IMR-90 (cell line): ENCODE results near the gene CERT1. TPM values are rescaled to one million over a fixed set of nuclear protein-coding genes. Genes with fewer than 3 reads are reported as not detected.

Experiments used
- ATAC-seq: fragments of 200-7000 bp; cut with Tn5 transposase; 2 replicates; pipeline ENCODE4 v1.9.1; 2020; ENCODE audit warnings: low read depth, mild to moderate bottlenecking, moderate library complexity
- BruUV-seq: library from RNA; stranded (reverse); fragments of 400-500 nt; replicated peaks from 2 replicates; lab custom pipeline; 2021; lab: Mats Ljungman, UMichigan
- CTCF ChIA-PET: fragments of 300-600 bp; formaldehyde crosslinking; extraction: SDS; loops from one replicate; lab custom pipeline; 2021; ENCODE audit warnings: antibody characterized with exemption; lab: Yijun Ruan, JAX
- POLR2A ChIA-PET: fragments of 300-600 bp; sonication (Branson Sonifier 250); formaldehyde crosslinking; loops from one replicate; lab custom pipeline; 2022; ENCODE audit warnings: antibody characterized with exemption; ENCODE audit not compliant: unreplicated experiment; lab: Charles Lee
- DNase-seq: peaks from one replicate; pipeline ENCODE4 v3.0.0; 2013
- H2AFZ ChIP-seq: replicated peaks from 2 replicates; pipeline ENCODE3; 2013; ENCODE audit warnings: low read length, mild to moderate bottlenecking; ENCODE audit not compliant: poor library complexity
- H2AK5ac ChIP-seq: 2 replicates; pipeline ENCODE4 v1.6.1; 2013; ENCODE audit warnings: low read depth, low read length, inconsistent platforms
- H2AK9ac ChIP-seq: replicated peaks from 2 replicates; pipeline ENCODE3; 2013; ENCODE audit warnings: mild to moderate bottlenecking, low read depth, low read length, moderate library complexity; ENCODE audit not compliant: poor library complexity
- H2BK120ac ChIP-seq: 2 replicates; pipeline ENCODE4 v1.6.1; 2013; ENCODE audit warnings: low read depth, low read length, inconsistent platforms
- H2BK15ac ChIP-seq: 3 replicates; pipeline ENCODE4 v1.6.1; 2013; ENCODE audit warnings: low read depth, low read length, inconsistent platforms
- H2BK20ac ChIP-seq: 2 replicates; pipeline ENCODE4 v1.6.1; 2013; ENCODE audit warnings: low read depth, mild to moderate bottlenecking, inconsistent platforms, low read length, moderate library complexity
- H2BK5ac ChIP-seq: 2 replicates; pipeline ENCODE4 v1.6.1; 2013; ENCODE audit warnings: mild to moderate bottlenecking, low read depth, low read length, inconsistent platforms; ENCODE audit not compliant: poor library complexity, severe bottlenecking
- H3K14ac ChIP-seq: replicated peaks from 2 replicates; pipeline ENCODE4 v1.6.1; 2013; ENCODE audit warnings: low read depth, low read length, inconsistent platforms
- H3K18ac ChIP-seq: 2 replicates; pipeline ENCODE4 v1.6.1; 2013; ENCODE audit warnings: low read depth, low read length, control low read depth
- H3K23ac ChIP-seq: 2 replicates; pipeline ENCODE4 v1.6.1; 2013; ENCODE audit warnings: low read depth, low read length, inconsistent platforms
- H3K27ac ChIP-seq: 2 replicates; pipeline ENCODE4 v1.5.1; 2013; ENCODE audit warnings: mild to moderate bottlenecking, control low read depth, low read length; ENCODE audit not compliant: insufficient read depth
- H3K27me3 ChIP-seq: 2 replicates; pipeline ENCODE4 v1.6.1; 2013; ENCODE audit warnings: low read length; ENCODE audit not compliant: control insufficient read depth, insufficient read depth
- H3K36me3 ChIP-seq: 2 replicates; pipeline ENCODE4 v1.6.1; 2013; ENCODE audit warnings: low read length, mixed read lengths; ENCODE audit not compliant: control insufficient read depth, insufficient read depth
- H3K4ac ChIP-seq: 2 replicates; pipeline ENCODE4 v1.6.1; 2013; ENCODE audit warnings: low read depth, low read length, inconsistent platforms
- H3K4me1 ChIP-seq: 2 replicates; pipeline ENCODE4 v1.6.1; 2013; ENCODE audit warnings: low read length, mixed read lengths; ENCODE audit not compliant: control insufficient read depth, insufficient read depth
- H3K4me2 ChIP-seq: 2 replicates; pipeline ENCODE4 v1.6.1; 2013; ENCODE audit warnings: low read depth, mild to moderate bottlenecking, control low read depth, low read length, moderate library complexity
- H3K4me3 ChIP-seq: 2 replicates; pipeline ENCODE4 v1.5.1; 2013; ENCODE audit warnings: low read depth, mild to moderate bottlenecking, control low read depth, low read length, moderate library complexity; ENCODE audit not compliant: insufficient read depth
- H3K56ac ChIP-seq: 2 replicates; pipeline ENCODE4 v1.6.1; 2013; ENCODE audit warnings: low read length, inconsistent platforms; ENCODE audit not compliant: insufficient read depth; ENCODE audit errors: extremely low read depth
- H3K79me1 ChIP-seq, 2 experiments: 2 replicates each; pipeline ENCODE4 v1.6.1; 2013; ENCODE audit warnings: low read length in 2 of 2, inconsistent platforms in 1 of 2, low read depth in 1 of 2
- H3K9ac ChIP-seq: 2 replicates; pipeline ENCODE4 v1.6.1; 2013; ENCODE audit warnings: low read depth, low read length, control low read depth
- H3K9me1 ChIP-seq: 2 replicates; pipeline ENCODE4 v1.6.1; 2013; ENCODE audit warnings: low read length, inconsistent platforms; ENCODE audit not compliant: insufficient read depth
- H3K9me3 ChIP-seq: 2 replicates; pipeline ENCODE4 v1.6.1; 2013; ENCODE audit warnings: low read length; ENCODE audit not compliant: control insufficient read depth, insufficient read depth
- H4K20me1 ChIP-seq: 2 replicates; pipeline ENCODE4 v1.6.1; 2013; ENCODE audit warnings: low read length, inconsistent platforms; ENCODE audit not compliant: insufficient read depth
- H4K5ac ChIP-seq: 2 replicates; pipeline ENCODE4 v1.6.1; 2013; ENCODE audit warnings: mild to moderate bottlenecking, low read depth, low read length, control low read depth
- H4K8ac ChIP-seq, 2 experiments: 2 replicates each; pipeline ENCODE4 v1.6.1; 2013; ENCODE audit warnings: low read depth in 2 of 2, low read length in 2 of 2, control low read depth in 1 of 2, inconsistent platforms in 1 of 2
- H4K91ac ChIP-seq: 2 replicates; pipeline ENCODE4 v1.6.1; 2013; ENCODE audit warnings: low read depth, low read length, inconsistent platforms; ENCODE audit not compliant: insufficient read depth
- CEBPB ChIP-seq: IDR thresholded peaks from 2 replicates; pipeline ENCODE4 v1.6.1; 2012; ENCODE audit warnings: low read depth, low read length, improper control_type of control experiment
- FOS ChIP-seq: fragments of 150-350 bp; IDR thresholded peaks from 2 replicates; pipeline ENCODE4 v1.6.1; 2016; ENCODE audit warnings: low read depth, low read length
- RAD21 ChIP-seq: IDR thresholded peaks from 2 replicates; pipeline ENCODE4 v1.6.1; 2012; ENCODE audit warnings: low read length, improper control_type of control experiment
- USF2 ChIP-seq: fragments of 150-350 bp; IDR thresholded peaks from 2 replicates; pipeline ENCODE4 v1.6.1; 2017; ENCODE audit warnings: mild to moderate bottlenecking, antibody characterized with exemption, low read length, low read depth
- WGBS, 2 experiments: methylation state at CpG; one replicate each; pipeline versions ENCODE4 v1.1.5 to v1.1.7; 2013; ENCODE audit warnings: missing lambda C conversion rate in 2 of 2; ENCODE audit not compliant: insufficient read length in 1 of 2; ENCODE audit errors: extremely low coverage in 2 of 2; 5-methylcytosine and 5-hydroxymethylcytosine counted together
- dilution Hi-C: fragments of 300-500 bp; cut with HindIII; formaldehyde crosslinking; loops from one replicate; pipeline ENCODE4 v1.14.3; 2018; ENCODE audit warnings: low sequenced_read_pairs; ENCODE audit not compliant: unreplicated experiment
- in situ Hi-C: fragments of 300-500 bp; cut with MboI; formaldehyde crosslinking; loops from 3 replicates; pipeline ENCODE4 v1.14.3; 2019; ENCODE audit warnings: low sequenced_read_pairs, inconsistent platforms, mixed read lengths
- intact Hi-C: fragments of 100-400 bp; cut with micrococcal nuclease; formaldehyde crosslinking; loops from 2 replicates; pipeline ENCODE4 v1.10.0; 2022
- polyA plus RNA-seq, 3 experiments: library from polyadenylated mRNA; depleted of rRNA; stranded (reverse); fragments of >200 nt; gene quantifications; 2 replicates each; pipeline ENCODE4 v1.2.3, GENCODE V29; 2012; ENCODE audit warnings: low replicate concordance in 1 of 3
- total RNA-seq: library from RNA; depleted of rRNA; stranded (reverse); fragments of >200 nt; gene quantifications from 2 replicates; pipeline ENCODE4 v1.2.3, GENCODE V29; 2012

The CERT1 gene
- total and polyA plus RNA-seq, 2 of the 4 experiments (the other 2 are of a cell fraction) = 7.2 TPM

DNA sequence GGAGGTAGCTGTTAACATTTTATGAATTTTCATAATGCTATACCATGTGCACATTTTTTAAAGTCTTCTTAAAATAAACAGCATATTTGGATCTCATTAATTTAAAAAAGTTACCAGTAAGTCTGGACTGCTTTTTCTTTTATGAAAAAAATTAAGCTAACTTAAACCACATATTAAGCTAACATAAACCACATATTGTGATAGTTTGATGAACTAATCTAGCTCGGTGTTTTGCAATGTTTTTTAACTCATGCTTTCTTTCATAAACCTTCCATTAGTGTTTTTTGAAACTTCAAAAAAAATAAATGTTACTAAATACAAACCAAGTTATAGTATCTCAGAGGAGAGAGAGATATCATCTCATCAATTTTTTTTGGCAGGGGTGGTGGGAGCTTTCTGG lies 26.8 kb upstream of the CERT1 start:
- POLR2A ChIA-PET = no interaction called here

More for the DNA sequence above, 26.8 kb upstream of the CERT1 start:
- intact Hi-C loops (no loop called here), in situ Hi-C loops (no loop called here), dilution Hi-C loops (no loop called here)
- Histone ChIP-seq H3K4me2 (no peak overlapping the region), H3K4me3 (no peak overlapping the region), H3K27ac (no peak overlapping the region), H3K4ac (no peak overlapping the region), H2AK9ac (no peak overlapping the region), H2BK15ac (no peak overlapping the region), H4K20me1 (peaks cover 9% of the 10 kb centered on the region), H2AK5ac (no peak overlapping the region), H2BK20ac (no peak overlapping the region), H3K36me3 (no peaks in the 10 kb centered on the region; the same call in 1 of the 2 replicates), H4K8ac (no peak overlapping the region), H3K23ac (no peak overlapping the region), H3K9me3 (peaks cover 3% of the 10 kb centered on the region; the same call in 1 of the 2 replicates), H2AFZ (no peak overlapping the region), H3K18ac (no peak overlapping the region), H3K79me1 (peaks cover 27 to 53% of the 10 kb centered on the region in 2 experiments), H3K9me1 (peaks cover 9% of the 10 kb centered on the region), H3K9ac (no peak overlapping the region), H2BK120ac (no peak overlapping the region), H4K91ac (no peak overlapping the region), H3K56ac (no peak overlapping the region), H4K5ac (no peak overlapping the region), H3K14ac (no peak overlapping the region), H3K27me3 (no peaks in the 10 kb centered on the region), H2BK5ac (no peak overlapping the region), H3K4me1 (peaks cover 6% of the 10 kb centered on the region; the same call in 1 of the 2 replicates)
- CTCF ChIA-PET = interaction anchor here (0.6 to 1.0 kb wide), 3 partner anchors 46 to 85 kb away, joined by 3 to 5 read pairs (median 3); no protein-coding TSS in a partner anchor
- DNase-seq (peak; percentile 15), ATAC-seq (no peak)
- TF ChIP-seq FOS (no peak), CEBPB (0 out of 2 replicates have a peak, but pooled peaks have one; percentile 9), USF2 (no peak), RAD21 (no peak)
- no CpG with 5 or more reads among the region's 1 CpG for WGBS, 2 experiments
- no TSS peak for BruUV-seq
